GM13977 (cell line): Measurements from ENCODE around the gene RSPH4A.

Source experiments
- DNase-seq: peaks from one replicate; pipeline ENCODE4 v3.0.0; 2012; ENCODE audit warnings: low spot score
- CTCF ChIP-seq: IDR thresholded peaks from 2 replicates; pipeline ENCODE4 v1.5.1; 2012; ENCODE audit warnings: mild to moderate bottlenecking, control low read depth; ENCODE audit not compliant: insufficient read depth; ENCODE audit errors: extremely low read depth, missing control alignments
- in situ Hi-C: fragments of 300-500 bp; cut with MboI; formaldehyde crosslinking; loops from one replicate; pipeline ENCODE4 v1.12.0; 2022; ENCODE audit warnings: low sequenced_read_pairs, low pct_unique_long_range_greater_than_20kb, mixed read lengths, inconsistent platforms; ENCODE audit not compliant: unreplicated experiment

The RSPH4A gene

GRCh38 chr6:116666869-116667268 lies 50.6 kb downstream of the RSPH4A start:
- DNase-seq = peak; percentile 25
- in situ Hi-C loops = no loop called here
- TF ChIP-seq CTCF = no peak

- in situ Hi-C loops = no loop called here
- TF ChIP-seq CTCF = no peak
- no peak for DNase-seq
Observed at GRCh38 chr6:116667623-116668022, 51.3 kb downstream of the RSPH4A start.

GRCh38 chr6:116672306-116672705 lies 56.0 kb downstream of the RSPH4A start:
- no peak for TF ChIP-seq CTCF
- in situ Hi-C loops = no loop called here

GRCh38 chr6:116676021-116676420 lies 59.7 kb downstream of the RSPH4A start:
- no peak for TF ChIP-seq CTCF
- in situ Hi-C loops = no loop called here
- DNase-seq = no peak

More at GRCh38 chr6:116672306-116672705, 56.0 kb downstream of the RSPH4A start:
- no peak for DNase-seq

- TF ChIP-seq CTCF = no peak
- in situ Hi-C loops = no loop called here
- DNase-seq = peak; percentile 92
Observed at GRCh38 chr6:116680880-116681672, 64.8 kb downstream of the RSPH4A start, which contains the start of gene KPNA5. Gene KPNA5 (plus strand): TSS chr6:116681211. CDS start chr6:116681335, 124 bp downstream.

- peak; percentile 43 for DNase-seq
- no peak for TF ChIP-seq CTCF
- in situ Hi-C loops = no loop called here
Observed at GRCh38 chr6:116682334-116682712, 66.0 kb downstream of the RSPH4A start.
